CD4-positive, alpha-beta T cell treated with Interleukin-2 at 100 ng/mL for 4 hours (primary cell): ENCODE measurements around the gene CPNE7.

ENCODE experiments used
- DNase-seq: peaks from one replicate; pipeline ENCODE4 v3.0.0-alpha.2; 2020; ENCODE audit warnings: low spot score

CPNE7 gene

GRCh38 chr16:89549007-89549700 lies 26.4 kb upstream of the CPNE7 start:
- DNase-seq = peak; percentile 10

GRCh38 chr16:89550421-89551007 lies 25.0 kb upstream of the CPNE7 start:
- no peak for DNase-seq

GRCh38 chr16:89552329-89552728 lies 23.2 kb upstream of the CPNE7 start:
- no peak for DNase-seq

GRCh38 chr16:89552913-89553312 lies 22.6 kb upstream of the CPNE7 start:
- no peak for DNase-seq

GRCh38 chr16:89553733-89554132 lies 21.8 kb upstream of the CPNE7 start:
- DNase-seq = no peak

- no peak for DNase-seq
Measured at GRCh38 chr16:89554343-89554742, 21.2 kb upstream of the CPNE7 start.

GRCh38 chr16:89555265-89555664 lies 20.3 kb upstream of the CPNE7 start:
- no peak for DNase-seq

GRCh38 chr16:89555780-89556179 lies 19.8 kb upstream of the CPNE7 start:
- DNase-seq = no peak

- peak; percentile 83 for DNase-seq
Measured at GRCh38 chr16:89556750-89557689, 18.5 kb upstream of the CPNE7 start.

- no peak for DNase-seq
Measured at GRCh38 chr16:89557690-89558490, 17.7 kb upstream of the CPNE7 start.

GRCh38 chr16:89560378-89561141 lies 15.0 kb upstream of the CPNE7 start, which contains the start of gene RPL13:
Gene RPL13 (plus strand): TSS chr16:89560682. CDS start chr16:89560960, 278 bp downstream.
- DNase-seq = peak; percentile 94

GRCh38 chr16:89561142-89561883 lies 14.2 kb upstream of the CPNE7 start:
- DNase-seq = no peak

- DNase-seq = no peak
Measured at GRCh38 chr16:89561884-89562599, 13.5 kb upstream of the CPNE7 start.

- no peak for DNase-seq
Measured at GRCh38 chr16:89562939-89563338, 12.6 kb upstream of the CPNE7 start.

- DNase-seq = no peak
Measured at GRCh38 chr16:89563639-89564392, 11.7 kb upstream of the CPNE7 start.

- no peak for DNase-seq
Measured at GRCh38 chr16:89564476-89565255, 10.9 kb upstream of the CPNE7 start.

GRCh38 chr16:89565256-89565505 lies 10.4 kb upstream of the CPNE7 start:
- DNase-seq = no peak
